ENCODE data around the gene TIPRL.
"Not testable (repeated sequence)": the region's sequence is repeated elsewhere in the genome, so short reads cannot be mapped to it uniquely, and the experiment has no call there.

Gene TIPRL

DNA sequence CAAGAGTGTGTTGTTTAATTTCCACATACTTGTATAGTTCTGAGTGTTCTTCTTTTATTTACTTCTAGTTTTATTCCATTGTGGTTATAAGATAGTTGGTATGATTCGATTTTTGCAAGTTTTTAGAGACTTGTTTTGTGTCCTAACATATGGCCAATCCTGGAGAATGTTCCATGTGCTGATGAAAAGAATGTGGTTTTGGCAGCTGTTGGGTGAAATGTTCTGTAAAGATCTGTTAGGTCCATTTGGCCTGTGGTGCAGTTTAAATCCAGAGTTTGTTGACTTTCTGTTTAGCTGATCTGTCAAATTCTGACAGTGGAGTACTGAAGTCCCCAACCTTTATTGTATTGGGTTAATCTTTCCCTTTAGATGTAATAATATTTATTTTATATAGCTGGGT, 19.5 kb upstream of the TIPRL start:
- no peak for DNase-seq (ENCODE audit: low spot score)

GRCh38 chr1:168159979-168160378, 18.8 kb upstream of the TIPRL start:
- no peak for DNase-seq (ENCODE audit: low spot score)

- no peak for DNase-seq (ENCODE audit: low spot score)
These were observed 17.3 kb upstream of the TIPRL start for GRCh38 chr1:168161459-168161858.

DNA sequence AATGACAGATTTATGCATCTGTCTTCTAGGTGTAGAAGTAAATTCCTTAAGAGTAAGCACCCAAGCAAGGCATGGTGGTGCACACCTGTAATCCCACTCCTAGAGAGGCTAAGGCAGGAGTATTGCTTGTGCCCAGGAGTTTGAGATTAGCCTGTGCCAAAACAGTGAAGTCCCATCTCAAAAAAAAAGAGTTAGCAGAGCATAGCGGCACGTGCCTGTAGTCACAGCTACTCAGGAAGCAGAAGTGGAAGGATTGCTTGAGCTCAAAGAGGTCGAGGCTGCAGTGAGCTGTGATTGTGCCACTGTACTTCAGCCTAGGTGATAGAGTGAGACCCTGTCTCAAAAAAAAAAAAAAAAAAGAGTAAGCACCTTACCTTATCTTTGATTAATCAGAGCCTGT, 15.1 kb upstream of the TIPRL start:
- no peak for DNase-seq (ENCODE audit: low spot score)

- no peak for DNase-seq (ENCODE audit: low spot score)
These were observed 14.0 kb upstream of the TIPRL start for GRCh38 chr1:168164771-168165170.

DNA sequence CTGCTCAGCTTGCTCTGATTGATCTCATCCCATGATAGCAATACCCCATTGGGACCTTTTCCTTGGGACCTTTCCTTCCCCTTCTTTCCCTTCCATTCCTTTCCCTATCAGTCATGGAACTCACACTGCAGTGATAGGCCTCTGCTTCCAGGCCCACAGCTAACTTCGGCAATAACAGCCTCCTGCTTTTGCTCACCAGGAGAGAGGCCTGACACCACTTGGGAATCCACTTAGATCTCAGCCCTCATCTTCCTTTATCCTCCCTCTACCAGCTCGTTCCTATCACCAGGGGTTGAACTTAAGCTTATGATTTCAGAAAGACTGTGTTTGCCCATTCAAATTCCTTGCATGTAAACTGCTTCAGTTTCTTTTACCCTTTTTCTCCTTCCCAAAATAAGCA, 11.0 kb upstream of the TIPRL start:
- no peak for DNase-seq (ENCODE audit: low spot score)

- DNase-seq (ENCODE audit: low spot score) = no peak
These were observed 7.9 kb upstream of the TIPRL start for GRCh38 chr1:168170564-168171508.

DNA sequence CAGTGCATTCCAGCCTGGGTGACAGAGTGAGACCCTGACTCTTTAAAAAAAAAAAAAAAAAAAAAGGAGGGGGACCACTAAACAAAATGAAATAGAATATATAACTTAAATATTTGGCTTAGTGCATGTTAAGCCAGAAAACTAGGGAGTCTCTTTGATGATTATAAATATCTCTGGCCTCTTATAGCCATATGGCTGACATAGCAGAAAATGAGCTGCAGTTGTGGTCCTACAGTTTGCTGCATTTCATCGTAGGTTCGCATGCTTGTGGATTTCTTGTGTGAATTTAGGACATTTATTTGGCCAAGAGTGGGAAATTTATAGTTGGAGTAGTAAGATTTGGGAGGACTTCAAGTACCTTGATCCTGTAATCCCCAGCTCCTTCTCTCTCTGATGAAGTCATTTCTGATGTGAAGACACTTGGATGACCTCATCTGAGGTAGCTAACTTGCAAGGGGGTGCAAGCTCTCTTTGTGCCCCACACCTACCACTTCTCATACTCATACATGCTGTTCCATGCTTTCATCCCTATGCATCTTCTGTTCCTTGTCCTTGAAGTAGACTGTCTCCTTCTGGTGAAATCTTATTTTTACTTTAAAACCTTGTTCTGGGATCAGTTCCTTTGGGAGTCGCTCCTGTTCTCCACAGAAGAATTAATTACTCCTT, 6.4 kb upstream of the TIPRL start:
- no peak for DNase-seq (ENCODE audit: low spot score)

DNA sequence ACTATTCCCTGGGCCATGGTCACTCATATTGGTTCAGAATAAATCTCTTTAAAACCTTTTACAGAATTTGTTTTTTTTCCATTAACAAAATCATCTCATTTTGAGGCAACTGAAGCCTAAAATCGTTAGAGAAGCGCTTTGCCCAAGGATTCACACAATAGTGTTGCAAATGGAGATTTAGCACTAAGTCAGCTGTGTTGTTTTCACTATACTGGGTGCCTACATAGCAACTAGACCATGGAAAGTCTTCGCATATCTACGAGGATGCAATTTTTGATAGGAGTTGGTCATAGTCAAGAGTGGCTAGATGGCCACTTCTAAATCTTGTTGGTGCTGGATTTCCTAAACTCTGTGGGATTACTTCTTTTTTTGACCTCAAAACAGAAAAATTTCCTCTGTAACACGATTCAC, 530 bp upstream of the TIPRL start:
- DNase-seq (ENCODE audit: low spot score) = no peak

DNA sequence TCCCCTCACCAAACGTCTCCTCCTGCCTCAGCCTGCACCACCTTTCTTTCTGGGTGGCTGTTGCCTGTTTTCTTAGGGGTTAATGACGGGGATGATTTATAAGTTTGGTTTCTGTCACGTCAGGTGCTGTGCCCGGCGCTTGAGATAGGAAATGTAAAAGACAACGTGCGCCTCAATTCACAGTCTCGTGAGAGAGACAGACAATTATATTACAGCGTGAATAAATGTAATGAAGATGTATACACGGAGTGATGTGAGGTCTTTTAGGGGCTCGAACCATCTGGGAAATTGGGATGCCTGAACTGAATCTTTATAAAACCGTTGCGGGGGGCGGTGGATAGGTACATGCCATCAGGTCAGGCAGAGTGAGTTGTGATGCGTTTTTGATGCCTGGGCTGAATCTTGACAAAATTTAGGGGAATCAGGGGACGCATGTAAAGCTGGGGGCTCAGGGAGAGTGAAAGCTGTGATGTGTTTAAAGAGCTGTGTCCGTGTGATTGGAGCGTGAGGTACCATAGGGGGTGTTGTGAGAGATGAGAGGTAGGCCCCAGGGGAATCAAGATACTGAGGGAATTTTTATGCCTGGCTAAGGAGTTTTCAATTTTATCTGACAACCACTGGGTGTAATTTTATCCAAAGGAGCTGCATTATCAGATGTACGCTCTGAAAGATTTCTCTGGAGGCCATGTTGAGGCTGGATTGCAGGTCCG, 831 bp downstream of the TIPRL start:
- no peak for DNase-seq (ENCODE audit: low spot score)

GRCh38 chr1:168180148-168180524, 1.4 kb downstream of the TIPRL start:
- no peak for DNase-seq (ENCODE audit: low spot score)

- not testable (repeated sequence) for DNase-seq (ENCODE audit: low spot score)
These were observed 2.4 kb downstream of the TIPRL start for GRCh38 chr1:168181063-168181720.

DNA sequence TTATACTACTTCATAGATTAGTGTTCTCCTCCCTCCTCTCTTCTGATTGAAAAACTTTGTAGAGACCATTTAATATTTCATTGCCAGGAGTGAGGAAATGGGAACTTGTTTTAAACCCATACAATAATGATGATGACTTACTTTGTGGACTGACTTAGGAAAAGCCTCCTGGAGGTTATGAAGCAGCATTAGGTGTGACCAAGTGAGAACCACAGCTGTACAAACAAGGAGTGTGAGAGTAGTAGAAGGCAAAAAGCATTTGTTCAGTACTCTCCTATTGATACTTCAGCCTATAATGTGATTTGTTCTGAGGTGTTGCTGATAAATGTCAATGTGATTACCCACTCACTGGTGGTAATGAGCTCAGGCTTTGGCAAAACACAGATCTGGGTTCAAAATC, 8.4 kb downstream of the TIPRL start:
- no peak for DNase-seq (ENCODE audit: low spot score)

GRCh38 chr1:168190403-168190802, 11.6 kb downstream of the TIPRL start:
- DNase-seq (ENCODE audit: low spot score) = no peak

DNA sequence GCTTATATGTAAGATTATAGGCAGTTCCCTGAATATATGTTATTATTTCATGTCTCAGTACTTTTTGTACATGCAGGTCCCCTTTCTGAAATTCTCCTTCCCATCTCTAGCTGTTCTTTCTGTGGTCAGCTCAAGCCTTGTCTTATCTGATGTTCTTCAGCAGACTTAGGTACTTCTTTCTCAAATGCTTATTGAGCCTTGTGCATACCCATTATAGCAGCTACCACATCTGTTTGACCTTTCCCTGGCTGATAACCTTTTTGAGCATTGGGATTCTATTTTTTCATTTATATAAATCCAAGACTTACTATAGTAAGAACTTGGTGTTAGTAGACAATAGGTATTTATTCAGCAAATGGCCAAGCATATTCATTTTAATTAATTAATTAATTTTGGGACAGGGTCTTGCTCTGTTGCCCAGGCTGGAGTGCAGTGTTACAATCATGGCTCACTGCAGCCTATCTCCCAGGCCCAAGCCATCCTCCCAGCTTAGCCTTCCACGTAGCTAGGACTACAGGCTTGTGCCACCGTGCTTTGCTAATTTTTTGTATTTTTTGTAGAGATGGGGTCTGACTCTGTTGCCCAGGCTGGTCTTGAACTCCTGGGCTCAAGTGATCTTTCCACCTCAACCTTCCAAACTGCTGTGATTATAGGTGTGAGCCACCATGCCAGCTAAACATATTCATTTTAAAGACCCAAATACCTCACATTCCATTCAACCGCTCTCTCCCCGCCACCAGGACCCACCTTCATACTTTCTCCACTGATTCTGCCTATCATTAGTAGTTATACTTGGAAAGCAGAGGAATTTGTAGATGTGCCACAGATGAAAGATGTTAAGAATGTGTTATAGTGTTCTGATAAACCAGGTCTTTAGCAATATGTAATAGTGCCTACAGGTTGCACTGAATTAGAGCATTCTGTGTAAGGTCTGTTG, 16.7 kb downstream of the TIPRL start:
- no peak for DNase-seq (ENCODE audit: low spot score)

DNA sequence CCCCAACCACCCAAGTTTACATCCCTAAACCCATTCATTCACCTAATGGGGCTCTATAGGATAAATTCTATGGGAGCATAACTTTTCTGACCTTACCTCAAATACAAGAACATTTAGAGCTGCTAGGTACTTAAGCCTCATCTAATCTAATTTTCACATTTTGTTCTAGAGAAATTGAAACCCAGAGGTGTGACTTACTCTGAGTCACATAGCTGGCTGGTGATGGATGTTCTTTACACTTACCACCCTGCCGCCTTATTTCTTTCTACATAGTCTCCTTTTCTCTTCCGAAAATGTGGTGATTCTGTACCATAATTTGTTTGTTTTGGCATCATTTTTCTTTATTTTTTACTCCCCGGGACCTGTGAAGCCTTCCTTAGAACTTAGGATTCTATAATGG, 20.3 kb downstream of the TIPRL start:
- DNase-seq (ENCODE audit: low spot score) = no peak

DNA sequence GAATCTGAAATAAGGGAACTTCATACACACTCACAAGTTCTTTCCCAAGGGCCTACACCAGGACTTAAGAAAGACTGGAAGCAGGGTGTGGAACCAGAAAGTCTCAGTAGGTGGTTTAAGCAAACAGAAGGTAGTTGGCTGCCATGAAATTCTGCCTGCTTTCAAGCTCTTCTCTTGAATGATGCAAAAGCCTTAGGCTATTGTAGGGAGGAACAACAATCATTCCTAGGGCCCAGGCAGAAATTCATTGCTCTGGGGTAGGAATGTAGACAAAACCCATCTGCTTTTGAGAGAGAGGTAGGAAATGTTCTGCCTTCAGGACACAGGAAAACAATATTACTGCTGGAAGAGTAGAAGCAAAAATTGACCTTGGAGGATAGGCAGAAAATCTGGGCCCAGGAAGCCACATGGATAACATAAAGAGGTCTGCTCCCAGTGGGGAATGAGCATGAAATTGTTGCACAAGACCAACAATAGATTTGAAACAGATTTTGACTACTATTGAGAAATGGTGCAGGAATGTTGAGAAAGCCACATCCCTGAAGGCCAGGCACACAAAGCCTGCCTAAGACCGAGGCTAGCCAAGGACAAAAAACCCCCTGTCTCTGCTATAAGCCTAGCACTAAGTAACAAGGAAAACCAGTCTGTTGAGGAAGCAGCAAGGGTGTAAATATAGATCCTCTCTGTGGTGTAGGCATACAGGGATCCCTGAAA, 24.3 kb downstream of the TIPRL start:
- no peak for DNase-seq (ENCODE audit: low spot score)

GRCh38 chr1:168206111-168206510, 27.3 kb downstream of the TIPRL start:
- DNase-seq (ENCODE audit: low spot score) = no peak

- DNase-seq (ENCODE audit: low spot score) = not testable (repeated sequence)
These were observed 28.9 kb downstream of the TIPRL start for GRCh38 chr1:168207673-168208072.

DNA sequence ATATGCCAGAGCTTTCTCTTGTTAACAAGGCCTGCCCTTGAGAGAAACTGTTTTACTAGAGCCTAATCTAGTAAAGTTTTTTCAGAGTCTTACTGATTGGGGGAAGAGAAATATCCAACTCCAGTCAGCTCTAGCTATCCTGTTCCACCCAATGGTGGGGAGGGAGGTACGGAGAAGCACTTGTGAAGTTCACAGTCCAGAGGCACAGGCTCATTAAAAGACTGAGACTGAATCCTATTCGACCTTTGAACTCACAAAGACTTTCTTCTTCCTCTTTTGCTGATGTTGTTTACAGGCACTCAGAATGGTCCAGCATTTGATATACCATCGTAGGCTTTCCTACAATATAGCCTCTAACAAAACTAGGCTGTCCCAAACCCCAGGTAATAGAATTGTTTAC, 31.6 kb downstream of the TIPRL start:
- no peak for DNase-seq (ENCODE audit: low spot score)

DNA sequence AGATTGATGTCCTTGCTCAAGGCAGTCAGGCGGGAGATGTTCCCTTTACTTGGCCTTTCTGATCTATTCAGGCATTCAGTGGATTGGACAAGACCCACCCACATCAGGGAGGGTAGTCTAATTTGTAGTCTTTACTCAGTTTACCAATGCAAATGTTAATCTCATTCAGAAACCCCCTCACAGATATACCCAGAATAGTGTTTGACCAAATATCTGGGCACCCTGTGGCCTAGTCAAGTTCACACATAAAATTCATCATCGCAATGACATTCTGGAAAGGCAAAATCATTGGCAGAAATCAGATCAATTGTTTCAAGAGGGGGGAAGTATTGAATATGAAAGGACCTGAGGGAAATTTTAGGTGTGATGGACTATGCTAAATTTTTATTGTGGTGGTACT, 34.6 kb downstream of the TIPRL start:
- no peak for DNase-seq (ENCODE audit: low spot score)

Data from ecto neural progenitor cell (in vitro differentiated cells).